ENCODE measurements around the gene FATE1. TPM values are rescaled to one million over a fixed set of nuclear protein-coding genes. Genes with fewer than 3 reads are reported as not detected.

The FATE1 gene
- total and polyA plus RNA-seq, 2 of the 8 experiments (the other 6 are each of a cell fraction or from before 2014, with no cell fraction given) = 0.12 TPM; not detected in 1

- no peak for TF ChIP-seq SAP30 (IDR thresholded peaks at IDR 0.05; ENCODE audit: insufficient read depth, insufficient replicate concordance, low read length)
- TF ChIP-seq ATF2 (IDR thresholded peaks at IDR 0.05; ENCODE audit: low read length) = no peak
- TF ChIP-seq GABPA (IDR thresholded peaks at IDR 0.05; ENCODE audit: borderline replicate concordance, insufficient read depth, low read length) = no peak
- TF ChIP-seq JUND (IDR thresholded peaks at IDR 0.05; ENCODE audit: low read length) = no peak
- TF ChIP-seq GTF2F1 (IDR thresholded peaks at IDR 0.05; ENCODE audit: borderline replicate concordance, low read depth, low read length) = no peak
- no peak for TF ChIP-seq KDM5A (IDR thresholded peaks at IDR 0.05; ENCODE audit: low read length)
Observed at GRCh38 chrX:151743651-151744470, 28.0 kb downstream of the FATE1 start (continued).

Measured in H1 (cell line).